HT-29 (cell line): ENCODE data around the gene SORCS2. TPM values are rescaled to one million over a fixed set of nuclear protein-coding genes. Genes with fewer than 3 reads are reported as not detected.

Source experiments
- DNase-seq: peaks from one replicate; pipeline ENCODE4 v3.0.0-alpha.2; 2015; ENCODE audit warnings: low spot score
- total RNA-seq: library from RNA; depleted of rRNA; stranded (reverse); fragments of >200 nt; shearing (Covaris generic); gene quantifications from 2 replicates; pipeline ENCODE4 v1.2.3, GENCODE V29; 2014

The SORCS2 gene
- total RNA-seq, 1 experiment from 2014 or later, result not detected

- DNase-seq, result peak; percentile 35
Observed at GRCh38 chr4:7186031-7186430, 6.3 kb upstream of the SORCS2 start.

GRCh38 chr4:7186516-7187167 lies 5.7 kb upstream of the SORCS2 start:
- no peak for DNase-seq

DNA sequence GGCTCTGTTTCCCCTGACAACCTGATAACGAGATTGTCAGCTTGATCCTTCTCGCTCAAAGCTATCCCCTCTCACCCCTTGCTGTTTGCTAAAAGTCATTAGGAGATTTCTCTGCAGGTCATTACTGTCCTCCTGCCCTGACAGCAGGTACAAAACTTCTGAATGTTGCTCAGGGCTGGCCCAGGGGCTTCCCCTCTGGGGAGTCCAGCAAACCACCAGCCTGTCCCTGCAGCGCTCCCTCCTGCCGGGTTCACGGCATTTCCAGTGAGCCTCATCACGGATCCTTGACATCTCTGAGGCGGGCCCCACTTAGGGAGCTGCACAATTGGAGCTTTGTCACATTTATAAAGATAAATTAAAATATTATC lies 5.2 kb upstream of the SORCS2 start:
- no peak for DNase-seq

DNA sequence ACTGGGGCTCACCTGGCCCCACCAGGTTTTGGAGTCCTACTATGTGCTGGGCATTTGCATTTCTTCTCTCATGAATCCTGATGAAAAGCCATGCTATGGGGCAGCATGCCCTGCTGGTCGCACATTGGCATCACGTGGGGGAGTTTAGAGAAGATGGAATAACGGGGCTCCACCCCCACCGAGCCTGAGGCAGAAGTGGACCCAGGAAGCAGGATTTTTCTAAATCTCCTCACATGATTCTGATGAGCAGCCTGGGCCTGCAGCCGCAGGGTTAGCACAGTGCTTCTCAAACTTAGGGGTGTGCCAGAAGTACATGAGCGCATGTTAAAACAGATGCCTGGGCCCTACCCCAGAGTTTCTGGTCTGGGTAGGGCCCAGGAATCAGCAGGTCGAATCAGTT lies 4.6 kb upstream of the SORCS2 start:
- DNase-seq, result no peak

- no peak for DNase-seq
Observed at GRCh38 chr4:7189066-7189465, 3.3 kb upstream of the SORCS2 start.

DNA sequence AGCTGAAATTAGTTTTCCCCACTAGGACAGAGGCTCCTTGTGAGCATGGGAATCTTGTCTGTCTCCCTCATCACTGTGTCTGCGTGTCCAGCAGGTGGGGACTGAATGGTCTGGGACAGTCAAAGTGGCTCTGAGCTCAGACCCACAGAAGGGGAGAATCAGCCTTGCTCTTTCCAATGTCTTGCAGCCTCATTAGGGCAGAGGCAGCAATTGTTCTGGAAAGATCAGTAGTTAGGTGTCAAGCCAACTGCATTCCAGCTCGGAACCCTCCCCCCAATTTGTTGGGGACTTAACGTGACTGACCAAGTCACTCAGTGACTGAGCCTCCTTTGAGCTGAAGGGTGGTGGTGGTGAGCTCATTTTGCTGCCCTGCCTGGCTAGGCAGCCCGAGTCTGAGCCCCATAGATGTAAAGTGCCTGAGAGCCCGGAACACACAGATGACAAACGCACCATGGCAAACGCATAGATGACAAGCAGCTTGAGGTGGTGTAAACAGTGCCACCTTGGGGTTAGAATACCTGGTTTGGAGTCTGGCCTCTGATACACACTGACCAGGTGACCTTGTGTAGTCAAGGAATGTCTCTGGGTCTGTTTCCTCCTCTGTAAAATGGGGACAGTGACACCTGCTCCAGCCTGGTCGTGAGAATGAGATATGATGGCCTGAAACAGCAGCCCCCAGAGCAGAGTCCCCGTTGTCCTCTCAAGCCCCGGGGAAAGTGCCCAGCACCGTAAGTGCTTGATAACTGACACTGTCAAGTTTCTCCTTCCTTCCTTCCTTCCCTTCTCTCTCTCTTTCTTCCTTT lies 2.7 kb upstream of the SORCS2 start:
- peak; percentile 39 for DNase-seq

- DNase-seq, result no peak
Observed at GRCh38 chr4:7190278-7190594, 2.1 kb upstream of the SORCS2 start.

DNA sequence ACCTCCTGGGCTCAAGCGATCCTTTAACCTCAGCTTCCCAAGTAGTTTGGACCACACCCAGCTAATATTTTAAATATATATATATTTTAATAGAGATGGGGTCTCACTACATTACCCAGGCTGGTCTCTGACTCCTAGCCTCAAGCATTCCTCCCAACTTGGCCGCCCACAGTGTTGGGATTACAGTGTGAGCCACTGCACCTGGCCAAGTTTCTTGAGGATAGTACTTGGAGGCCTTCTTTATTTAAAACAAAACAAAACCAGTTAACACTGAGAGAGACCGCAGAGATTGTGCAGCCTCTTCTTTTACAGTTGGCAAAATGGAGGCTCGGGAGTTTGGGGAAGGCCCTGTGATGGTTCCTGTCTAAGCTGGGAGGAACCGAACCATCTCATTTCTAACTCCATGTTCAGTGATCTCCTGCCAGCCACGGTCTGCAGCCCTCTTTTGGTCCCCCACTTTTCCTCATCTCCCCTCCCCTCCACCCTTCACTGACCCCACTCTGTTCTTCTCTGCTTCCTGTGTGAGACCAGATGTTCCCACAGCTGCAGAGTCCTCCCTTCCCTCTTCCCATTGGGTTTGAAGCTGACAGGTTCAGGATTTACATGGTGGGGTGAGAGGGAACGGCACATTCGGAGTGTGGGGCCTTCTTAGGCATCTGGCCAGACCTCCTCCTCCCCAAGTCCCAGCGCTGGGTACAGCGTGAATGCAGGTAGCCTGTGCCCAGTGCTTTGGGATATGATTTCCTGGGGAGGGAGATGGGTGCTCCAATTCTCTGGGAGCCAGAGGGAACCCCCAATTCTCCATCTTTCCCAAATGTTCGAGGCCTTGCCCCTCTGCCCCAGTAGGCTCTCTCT lies 1.4 kb upstream of the SORCS2 start:
- no peak for DNase-seq

DNA sequence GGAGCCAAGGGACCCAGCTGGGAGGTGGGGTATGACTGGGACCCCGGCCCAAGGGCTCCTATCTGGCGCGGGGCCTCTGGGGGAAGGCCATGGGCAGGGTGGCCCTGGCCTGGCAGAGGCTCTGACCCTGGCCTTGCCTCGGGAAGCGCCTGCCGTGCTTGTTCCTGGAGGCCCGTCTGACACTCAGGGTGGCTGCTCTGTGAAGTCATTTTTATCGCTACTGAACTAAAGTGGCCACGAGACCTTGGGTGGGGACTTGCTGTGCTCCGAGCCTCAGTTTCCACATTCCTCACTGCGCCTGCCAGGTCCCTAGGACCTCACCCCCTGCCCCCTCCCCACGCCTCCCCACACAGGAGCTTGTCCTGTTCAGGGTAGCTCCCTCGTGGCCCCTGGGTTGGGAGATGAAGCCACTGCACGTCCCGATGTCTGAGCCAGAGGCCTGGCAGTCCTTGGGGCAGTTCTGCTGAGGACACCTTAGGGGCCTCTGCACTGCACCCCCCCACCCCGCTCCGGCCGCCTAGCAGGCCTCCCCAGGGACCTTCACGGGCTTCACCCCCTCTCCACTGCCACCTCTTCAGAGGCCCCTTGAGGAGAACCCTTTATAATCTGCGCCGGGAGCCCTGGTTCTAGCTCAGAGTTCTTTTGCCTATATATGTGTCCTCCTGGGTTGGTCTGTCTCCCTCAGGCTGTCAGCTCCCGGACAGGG lies 639 bp upstream of the SORCS2 start:
- no peak for DNase-seq

- DNase-seq, result no peak
Observed at GRCh38 chr4:7193030-7193958, 956 bp downstream of the SORCS2 start.

DNA sequence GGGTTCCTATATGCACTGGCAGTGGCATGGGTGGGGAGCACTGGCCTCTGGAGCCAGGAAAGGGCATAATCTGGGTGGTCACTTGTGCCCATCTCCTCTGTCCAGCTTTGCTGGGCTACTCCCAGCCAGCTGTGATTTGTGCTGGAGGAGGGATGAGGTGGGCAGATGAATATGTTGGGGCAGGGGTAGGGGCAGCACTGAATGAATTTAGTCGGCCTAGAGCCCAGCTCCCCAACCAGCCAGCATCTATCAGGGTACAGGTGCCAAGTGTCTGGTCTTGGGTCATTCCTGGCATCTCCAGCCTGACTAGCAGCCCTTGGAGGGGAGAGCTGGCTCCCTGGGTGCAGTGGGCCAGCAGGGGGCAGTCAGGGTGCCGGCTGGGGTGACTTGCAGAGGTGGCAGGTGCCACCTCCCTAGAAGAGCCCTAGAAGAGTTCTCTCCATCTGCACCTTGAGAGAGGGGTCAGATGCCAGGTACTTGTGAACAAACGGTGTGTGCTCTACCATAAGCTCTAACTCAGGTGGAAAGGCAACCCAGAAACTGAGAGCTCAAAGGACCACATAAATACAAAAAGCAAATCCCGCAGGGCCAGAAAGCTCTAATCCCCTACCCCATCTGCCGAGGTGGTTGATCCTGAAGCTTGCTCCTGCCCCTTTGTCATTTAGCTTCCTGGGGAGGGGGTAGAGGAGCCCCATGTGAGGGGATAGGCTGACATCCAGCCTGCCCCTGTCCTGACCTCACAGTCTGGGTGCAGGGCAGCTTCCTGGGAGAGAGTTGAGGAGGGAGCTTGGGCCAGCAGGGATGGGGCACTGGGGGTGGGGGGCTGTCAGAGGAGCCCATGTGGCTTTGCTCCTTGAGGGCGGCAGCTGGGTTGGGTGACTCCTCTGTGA lies 2.2 kb downstream of the SORCS2 start:
- peak; percentile 7 for DNase-seq

DNA sequence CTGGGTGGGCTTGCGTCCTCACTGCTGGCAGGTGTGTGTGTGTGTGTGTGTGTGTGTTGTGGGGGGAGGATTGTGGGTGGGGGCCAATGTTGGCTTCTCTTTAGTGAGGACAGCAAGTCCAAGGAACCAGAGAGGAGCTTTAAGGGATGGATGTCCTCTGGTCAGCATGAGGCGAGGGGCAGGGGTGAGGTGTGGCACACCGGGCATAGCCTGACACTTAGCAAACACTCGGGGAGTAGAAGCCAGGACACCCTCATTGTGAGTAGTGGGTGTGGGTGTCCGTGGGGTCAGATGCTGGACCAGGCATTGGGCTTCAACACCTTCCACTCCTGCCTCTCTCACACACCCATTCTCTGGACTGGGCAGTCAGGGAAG lies 2.8 kb downstream of the SORCS2 start:
- DNase-seq, result no peak

- no peak for DNase-seq
Observed at GRCh38 chr4:7195546-7196287, 3.4 kb downstream of the SORCS2 start.

DNA sequence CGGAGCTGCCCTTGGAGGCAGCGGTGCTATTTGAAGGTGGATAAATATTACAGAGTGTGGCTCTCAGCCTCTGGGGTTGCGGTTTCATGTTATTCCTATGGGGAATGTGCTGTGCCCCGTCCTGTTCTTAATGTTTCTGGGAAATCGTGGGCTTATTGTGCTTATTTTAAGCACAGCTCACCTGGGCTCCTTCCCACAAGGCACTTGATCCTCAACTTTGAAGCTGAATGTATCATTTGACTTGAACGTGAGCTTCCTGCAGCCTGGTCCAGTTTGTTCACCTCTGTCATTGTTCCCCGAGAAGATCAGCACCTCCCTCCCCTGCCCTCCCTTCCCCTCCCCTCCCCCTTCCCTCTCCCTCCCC lies 3.9 kb downstream of the SORCS2 start:
- DNase-seq, result no peak

- DNase-seq, result no peak
Observed at GRCh38 chr4:7196736-7197135, 4.4 kb downstream of the SORCS2 start.

- DNase-seq, result no peak
Observed at GRCh38 chr4:7197910-7198309, 5.6 kb downstream of the SORCS2 start.

DNA sequence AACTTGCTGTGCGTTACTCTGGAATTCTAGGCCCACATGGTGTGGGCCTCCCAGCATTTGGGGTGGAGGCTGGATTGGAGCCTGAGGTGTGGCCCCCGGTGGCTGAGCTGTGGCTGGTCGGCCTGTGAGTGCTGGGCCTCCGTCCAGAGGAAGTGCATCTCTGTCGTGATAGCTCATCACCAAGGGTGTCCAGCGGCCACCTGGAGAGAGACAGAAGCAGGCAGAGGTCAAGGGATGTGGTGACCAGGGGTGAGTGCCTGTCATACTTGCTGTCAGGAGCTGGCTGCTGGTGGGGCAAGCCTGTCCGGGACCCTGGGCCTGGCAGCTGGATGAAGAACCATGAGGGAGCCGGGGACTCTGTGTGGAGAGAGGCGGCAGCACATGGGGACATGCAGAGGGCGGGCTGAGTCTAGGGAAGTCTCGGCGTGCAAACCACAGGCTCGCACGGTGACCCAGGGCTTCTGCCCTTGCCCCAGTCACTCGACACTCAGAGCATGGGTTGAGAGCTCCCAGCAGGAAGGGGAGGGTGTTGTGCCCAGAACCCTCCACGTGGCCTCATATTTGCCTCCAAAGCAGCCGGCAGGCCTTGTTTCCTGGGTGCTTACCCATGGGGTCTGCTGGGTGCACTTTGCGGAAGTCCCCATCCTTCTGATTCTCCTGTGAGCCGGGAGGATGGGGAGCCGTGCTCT lies 6.2 kb downstream of the SORCS2 start:
- no peak for DNase-seq

DNA sequence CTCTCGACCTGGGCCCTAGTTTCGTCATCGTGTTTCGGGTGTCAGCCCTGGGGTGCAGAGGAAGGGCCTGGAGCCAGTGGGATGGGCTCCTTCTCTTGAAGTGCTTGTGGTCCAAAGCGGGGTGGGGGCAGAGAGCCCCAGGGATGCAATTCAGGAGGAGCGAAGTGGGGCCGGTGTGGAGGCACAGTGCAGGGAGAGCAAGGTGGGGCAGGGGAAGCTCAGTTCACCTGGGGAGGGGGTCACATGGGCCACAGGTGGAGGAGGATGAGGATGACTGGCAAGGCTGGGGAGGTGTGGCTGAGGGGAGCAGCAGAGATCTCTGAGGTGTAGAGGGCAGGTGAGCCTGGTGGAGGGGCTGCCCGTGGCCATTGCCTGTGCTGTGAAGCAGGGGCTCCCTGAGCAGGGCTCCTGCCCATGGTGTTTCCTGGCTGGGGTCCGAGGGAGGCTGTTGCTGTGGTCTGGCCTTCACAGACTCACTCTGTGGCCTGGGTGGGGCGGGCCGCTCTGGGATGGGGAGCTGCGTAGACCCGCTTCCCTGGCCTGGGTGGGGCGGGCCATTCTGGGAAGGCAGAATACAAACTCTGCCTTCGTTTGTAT lies 6.9 kb downstream of the SORCS2 start:
- DNase-seq, result no peak
